Bone marrow (tissue), 2 donors: Measurements from ENCODE around the gene FGGY.

Source experiments
- DNase-seq, 2 donors: peaks; one replicate each; lab custom pipeline; 2025; lab: John Stamatoyannopoulos, UW

The FGGY gene

DNA sequence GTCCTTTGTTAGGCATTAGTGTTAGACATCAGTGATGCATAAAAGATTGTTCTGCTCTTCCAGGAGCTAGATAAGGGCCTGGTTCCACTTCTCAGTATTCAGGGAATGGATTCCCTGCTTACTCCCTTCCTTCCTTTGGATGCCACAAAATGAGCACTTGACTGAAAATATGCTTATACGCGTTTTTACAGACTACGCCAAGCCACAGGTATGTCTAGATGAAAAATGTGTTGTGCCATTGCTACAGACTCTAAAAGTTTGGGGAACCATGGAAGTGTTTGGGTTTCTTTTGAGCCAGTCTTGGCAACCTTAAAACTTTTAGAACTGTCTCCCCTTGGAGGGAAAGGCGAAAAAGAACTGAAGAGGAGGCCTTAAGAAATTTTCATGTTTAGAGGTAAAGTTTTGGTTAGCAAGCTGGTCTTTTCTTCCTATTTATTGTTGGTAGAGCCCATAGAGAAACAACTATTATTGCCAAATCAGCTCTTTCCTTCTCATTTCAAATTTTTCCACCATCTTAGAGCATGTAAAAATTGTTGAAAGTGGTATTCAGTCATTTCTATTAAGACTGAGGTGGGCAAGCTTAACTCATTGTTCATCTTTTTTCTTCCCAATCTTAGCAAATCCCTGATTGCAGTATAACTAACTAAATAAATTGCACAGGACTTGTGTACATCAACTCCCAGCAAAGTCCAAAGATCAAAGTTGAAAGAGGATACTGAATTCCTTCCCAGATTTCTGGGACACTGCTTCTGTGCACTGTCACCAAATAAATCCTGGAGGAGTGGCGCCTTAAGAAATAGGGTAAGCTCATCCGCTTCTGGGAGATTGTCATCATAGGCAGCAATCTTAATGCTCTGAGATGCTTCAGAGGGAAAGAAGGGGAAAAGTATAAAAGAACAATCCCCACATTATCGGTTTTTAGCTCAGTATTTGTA is 18.9 kb downstream of the FGGY start:
- DNase-seq = no peak

DNA sequence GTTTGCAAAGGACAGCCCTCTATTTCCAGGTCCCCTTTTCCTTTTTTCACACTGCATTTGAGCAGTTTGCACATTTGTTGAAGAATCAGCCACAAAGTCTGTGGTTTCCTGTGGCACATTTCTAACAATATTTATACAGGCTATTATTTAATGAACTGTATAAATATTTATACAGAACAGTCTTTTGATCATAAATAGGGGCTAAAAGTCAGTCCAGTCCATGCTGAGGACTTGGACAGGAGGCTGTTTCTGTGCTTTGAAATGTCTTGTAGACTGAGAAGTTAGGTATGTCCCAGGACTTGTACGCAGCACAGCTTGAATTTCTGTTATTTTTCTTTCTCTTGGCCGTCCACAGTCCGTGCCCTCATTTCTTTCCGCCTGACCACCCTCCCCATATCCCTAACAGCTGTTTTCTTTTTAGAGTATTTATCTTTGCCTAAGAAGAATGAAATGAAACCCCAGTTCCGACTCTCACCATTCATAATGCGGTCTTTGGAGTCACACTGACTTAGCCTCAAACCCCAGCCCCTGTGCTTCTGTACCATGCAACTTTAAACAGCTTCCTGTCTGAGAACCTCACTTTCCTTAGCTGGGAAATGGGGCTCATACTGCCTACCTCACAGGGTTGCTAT is 19.7 kb downstream of the FGGY start:
- no peak for DNase-seq

DNA sequence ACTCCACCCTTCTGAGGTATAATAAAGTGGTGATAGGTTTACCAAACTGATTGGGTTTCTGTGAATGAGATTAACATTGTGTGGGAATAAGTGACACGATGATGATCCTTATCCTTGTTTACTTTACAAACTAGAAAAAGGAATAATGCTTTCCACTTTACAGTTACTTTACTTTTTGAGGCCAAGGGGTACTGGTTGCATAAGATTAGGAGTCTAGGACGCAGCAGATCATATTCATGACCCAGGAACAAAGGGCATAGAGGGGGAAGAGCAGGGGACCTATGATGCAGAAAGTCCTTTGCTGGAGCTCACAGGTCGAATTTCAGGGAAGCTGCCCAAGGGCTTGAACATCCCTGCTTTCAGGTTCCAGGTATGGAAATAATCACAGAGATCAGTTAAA is 20.4 kb downstream of the FGGY start:
- DNase-seq = no peak

DNA sequence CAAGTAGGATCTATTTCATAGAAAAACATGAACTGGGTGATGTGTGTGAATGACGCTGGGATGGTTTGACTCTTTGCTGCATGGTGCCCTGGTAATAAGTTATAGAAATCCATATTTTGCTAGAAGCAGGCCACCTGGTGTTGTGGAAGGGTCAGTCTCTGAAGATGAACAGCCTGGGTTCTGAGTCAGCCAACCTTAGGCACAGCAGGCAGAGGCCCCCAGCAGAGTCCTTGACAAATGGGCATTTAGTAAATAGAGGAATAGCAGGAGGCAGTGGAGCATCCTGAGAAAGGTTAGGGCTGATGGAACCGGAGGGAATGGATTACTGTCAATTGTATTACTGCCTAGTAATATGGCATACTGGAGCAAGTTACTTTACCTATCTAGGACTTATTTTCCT is 20.9 kb downstream of the FGGY start:
- no peak for DNase-seq

DNA sequence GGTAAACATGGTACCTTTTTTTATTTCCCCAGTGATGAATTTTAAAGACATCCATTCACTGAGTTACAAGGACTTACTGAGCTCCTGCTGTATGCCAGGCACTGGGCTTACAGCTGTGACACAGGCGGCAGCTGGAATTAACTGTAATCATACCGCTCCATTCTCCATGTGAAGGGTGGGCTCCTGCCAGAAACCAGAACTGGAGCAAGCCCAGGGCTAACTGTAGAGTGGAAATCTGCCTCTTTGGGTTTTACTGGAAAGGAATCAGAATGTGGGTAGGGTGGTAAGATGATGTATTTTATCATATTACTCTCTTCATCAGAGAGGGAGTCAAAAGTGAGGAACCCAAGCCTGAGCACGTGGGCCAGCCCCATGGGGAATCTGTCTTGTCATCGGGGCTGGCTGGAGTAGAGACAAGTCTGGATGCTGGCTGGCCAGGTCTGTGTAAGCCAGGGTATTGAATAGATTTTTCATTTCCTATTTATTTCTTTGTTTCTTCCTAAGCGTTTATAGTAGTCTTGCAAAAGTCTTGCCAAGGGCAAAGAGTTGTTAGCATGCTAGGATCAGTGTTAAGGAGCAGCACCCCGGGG is 21.5 kb downstream of the FGGY start:
- no peak for DNase-seq

DNA sequence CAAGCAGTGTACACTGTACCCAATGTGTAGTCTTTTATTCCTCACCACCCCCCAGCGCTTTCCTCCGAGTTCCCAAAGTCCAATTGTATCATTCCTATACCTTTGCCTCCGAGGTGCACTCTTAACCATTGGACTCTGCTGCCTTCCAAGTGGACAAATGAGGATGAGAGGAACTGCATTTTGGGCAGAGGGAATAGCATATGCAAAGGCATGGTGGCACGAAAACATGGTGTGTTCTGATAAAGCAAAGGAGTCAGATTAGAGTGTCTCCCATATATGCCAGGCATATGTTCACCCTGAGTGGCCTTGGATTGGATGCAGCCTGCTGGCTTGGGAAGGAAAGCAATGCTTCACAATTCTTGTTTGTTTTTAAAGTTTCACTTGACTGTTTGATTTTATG is 25.5 kb downstream of the FGGY start:
- DNase-seq = no peak

DNA sequence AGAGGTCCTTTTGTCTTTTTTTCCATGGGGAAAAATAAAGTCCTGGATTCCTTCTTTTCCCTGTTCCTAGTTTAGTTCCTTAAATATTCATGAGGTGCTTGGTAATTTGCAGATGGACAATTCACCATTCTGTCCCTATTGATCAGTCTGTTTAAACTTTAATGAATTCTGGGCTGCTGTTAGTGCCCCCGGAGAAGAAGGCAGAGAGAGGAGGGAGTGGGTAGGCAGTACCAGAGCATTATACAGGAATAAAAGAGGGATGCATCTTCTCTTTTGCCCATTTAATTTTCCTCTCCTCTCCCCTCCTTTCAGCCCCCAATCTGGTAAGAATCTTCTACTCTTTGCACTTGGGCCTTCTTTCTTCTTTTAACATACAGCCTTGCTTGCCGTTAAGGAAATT is 25.9 kb downstream of the FGGY start:
- no peak for DNase-seq

DNA sequence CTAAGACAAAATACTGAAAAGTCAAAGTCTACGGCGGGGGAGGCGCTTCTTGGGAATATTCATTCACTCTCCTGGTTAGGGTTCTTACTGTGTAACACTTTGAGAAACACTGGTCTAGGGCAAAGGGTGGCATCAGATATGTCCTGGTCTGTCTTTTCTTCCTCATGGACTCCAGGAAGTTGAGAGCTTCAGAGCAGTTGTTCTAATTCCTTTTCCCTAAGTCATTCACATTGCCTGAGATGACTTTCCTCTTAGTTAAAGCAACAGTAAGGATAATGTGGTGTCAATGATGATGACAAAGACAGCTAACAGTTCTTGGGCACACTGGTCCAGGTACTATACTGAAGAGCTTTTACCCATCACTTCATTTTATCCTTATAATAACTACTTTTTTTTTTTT is 27.0 kb downstream of the FGGY start:
- no peak for DNase-seq

DNA sequence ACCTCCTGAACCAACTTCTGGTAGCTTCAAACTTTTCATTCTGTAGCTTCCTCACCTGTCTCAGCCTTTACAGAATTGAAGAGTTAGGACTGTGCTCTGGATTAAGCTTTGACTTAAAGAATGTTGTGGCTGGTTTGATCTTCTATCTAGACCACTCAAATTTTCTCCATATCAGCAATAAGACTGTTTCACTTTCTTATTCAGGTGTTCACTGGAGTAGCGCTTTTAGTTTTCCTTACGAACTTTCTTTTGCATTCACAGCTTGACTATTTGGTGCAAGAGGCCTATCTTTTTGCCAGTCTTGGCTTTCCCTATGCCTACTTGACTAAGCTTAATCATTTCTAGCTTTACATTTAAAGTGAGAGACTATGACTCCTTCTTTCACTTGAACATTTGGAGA is 31.5 kb downstream of the FGGY start:
- DNase-seq = no peak

DNA sequence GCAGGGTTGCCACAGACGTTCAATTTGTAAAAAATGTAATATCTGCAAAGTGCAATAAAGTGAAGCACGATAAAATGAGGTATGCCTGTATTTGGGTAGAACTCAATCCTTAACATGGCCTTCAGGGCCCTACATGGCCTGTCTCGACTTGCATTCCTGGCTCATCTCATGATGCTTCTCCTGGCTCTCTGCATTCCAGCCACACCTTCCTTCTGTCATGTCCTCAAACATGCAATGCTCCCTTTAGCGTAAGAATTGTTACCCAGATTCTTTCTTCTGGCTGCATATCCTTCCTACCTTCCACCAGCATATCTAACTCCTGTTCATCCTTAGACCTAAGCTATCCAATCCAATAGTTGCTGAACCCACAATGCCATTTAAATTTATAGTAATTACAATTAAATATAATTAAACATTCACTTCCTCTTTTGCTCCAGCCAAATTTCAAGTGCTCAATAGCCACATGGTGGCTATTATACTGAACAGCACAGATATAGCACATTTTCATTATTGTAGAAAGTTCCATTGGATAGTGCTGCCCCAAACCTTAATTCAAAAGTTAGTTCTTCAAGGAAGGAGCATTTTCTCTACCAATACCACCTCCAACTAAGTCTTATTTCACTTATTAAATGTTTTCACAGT is 32.6 kb downstream of the FGGY start:
- DNase-seq = no peak

DNA sequence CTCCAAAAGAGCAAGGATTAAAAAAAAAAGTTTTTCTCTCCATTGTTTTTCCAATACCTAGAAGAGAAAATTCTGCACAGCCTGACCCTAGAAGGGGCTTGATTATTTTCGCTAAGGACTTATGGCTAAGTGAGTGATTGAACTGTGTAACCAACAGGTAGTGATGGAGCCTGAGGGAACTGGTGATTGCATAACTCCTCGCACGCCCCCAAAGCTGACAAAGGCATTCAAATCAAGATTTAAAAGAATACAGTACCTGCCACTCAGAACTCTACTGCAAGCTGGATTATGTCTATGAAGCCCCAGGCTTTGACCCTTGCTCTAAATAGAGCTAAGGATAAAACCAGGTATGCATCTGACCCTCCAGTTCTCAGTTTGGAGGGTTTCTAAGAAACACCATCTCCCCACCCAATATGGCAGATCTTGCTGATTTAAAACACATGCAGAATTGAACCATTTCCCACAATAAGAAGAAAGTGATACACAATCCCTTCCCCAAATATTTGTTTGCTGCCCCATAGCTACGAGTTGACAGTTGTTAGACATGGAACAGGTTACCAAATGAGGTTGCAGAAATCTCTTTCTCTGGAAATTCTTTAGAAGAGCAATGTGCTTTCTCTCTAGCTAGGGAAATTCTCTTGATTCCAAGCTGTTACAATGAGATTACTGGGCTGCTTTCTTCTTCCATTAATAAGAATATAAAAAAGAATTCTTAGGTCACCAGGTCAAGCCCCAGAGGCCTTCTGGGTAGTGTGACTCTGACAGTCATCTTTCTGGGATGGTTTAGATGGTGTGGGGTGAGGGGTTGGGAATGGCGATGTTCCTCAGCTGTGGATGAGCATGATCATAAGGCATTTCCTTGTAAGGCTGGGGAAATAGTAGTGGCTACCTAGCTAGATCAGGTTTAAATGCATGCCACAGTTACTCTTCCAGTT is 35.1 kb downstream of the FGGY start:
- DNase-seq = no peak

DNA sequence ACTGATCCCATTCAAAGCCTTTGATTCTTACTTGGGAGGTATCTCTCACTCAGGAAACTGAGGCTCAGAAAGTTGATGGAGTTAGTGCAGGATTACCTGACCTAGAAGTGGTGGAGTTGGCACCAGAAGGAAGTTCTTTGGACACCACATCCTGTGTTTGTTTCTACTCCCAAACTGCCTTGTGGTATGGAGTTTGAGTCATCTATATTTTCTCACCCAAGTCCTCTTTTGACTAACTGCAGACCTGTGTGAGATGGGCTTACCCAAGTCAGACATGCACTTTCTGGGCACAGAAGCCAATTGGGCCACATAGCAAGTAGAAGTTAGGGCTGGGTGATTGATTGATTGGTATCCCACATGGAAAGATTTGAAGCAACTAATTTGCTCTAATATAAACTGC is 36.1 kb downstream of the FGGY start:
- DNase-seq = no peak

DNA sequence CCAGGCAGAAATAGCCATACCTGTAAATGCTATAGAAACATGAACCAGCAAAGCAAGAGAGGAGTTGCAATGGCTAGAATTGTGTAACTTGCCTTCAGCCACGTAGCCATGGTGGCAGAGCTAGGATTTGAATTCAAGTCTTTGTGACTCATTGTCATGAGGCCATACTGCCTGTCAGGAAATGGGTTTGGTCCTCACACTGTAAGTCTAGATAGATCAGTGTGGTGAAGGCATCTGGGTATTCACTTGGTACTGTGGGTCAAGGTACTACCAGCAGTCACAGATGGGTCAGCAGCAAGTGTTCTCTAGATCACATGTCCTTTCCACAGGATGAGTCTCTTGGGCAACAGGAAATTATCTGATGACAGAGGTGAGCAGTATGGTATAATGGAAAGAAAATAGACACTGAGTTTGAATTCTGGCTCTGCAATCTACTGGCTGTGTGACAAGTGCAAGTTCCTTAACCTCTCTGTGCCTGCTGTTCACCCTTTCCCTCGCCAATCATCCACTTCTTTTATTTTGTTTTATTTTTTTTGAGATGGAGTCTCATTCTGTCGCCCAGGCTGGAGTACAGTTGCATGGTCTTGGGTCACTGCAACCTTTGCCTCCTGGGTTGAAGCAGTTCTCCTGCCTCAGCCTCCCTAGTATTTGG is 36.9 kb downstream of the FGGY start:
- DNase-seq = no peak

DNA sequence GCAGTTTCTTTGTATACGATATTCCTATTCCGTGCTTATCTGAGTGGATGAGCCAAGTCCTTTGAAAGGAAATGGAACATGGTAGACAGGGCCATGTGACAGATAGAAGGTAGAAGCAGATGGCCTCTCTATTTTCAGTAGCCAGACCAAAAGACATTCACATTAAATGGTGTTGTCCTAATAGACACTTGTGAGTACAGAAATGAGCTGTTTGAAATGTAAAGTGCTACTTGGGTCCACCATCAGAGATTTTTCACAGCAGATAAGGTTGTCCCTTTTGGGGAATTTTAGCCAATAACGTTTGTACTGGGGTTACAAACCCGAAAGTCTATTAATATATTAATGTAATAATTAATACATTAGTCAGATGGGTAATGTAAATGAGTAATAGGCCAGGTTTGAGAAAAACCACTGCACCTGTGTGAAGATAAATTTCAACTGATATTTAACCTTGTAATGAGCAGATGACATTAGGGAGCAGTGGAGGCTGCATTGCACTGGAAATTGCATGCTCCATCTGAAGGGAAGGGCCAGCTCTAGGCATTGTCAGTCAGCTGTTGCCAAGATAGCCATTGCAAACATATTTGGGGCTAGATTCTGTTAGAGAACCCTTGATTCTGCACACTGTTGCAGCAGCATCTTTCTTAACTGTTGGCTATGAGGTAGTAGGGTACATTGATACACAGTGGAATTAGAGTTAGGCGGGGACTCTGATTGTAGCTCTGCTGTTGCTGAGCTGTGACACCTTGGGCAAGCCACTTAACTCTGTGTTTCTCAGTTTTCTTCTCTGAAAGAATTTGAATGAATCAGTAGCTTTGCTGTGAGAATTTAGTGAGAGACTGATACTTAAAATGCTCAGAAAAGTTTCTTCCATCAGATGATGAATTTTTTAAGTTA is 43.8 kb downstream of the FGGY start:
- DNase-seq = no peak

DNA sequence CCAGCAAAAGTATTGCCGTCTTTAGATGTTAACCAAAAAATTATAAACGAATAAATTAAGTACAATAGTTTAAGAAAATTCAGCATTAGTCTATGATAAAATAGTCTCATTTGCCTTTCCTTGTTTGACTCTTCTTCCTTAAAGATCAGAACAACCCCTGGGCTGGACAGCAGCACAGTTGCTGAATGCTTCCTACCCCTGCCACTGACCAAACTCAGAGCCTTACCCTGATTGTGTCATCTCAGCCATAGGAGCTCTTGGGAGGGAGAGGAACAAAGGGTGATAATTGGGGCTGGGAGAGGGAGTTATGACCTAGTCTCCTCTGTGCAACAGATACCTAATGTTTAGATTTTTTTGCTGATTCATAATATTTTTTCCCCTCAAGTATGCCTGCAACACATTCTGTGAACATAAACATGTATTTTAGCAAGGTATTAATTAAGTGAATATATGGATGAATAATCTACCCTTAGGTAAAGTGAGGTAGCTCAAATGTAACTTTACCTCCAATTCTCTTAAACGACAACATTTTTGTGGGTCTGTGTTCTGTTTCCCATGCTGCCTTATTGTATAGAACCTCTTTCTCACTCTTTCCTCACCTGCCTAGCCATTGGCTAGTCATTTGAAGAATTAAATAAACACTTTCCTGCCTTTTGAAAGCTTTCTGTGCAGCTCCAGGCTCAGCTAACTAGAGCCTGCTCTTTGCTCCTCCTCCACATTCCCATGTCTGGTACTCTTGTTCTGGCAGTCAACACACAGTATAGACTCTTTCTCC is 46.1 kb downstream of the FGGY start:
- DNase-seq = no peak

DNA sequence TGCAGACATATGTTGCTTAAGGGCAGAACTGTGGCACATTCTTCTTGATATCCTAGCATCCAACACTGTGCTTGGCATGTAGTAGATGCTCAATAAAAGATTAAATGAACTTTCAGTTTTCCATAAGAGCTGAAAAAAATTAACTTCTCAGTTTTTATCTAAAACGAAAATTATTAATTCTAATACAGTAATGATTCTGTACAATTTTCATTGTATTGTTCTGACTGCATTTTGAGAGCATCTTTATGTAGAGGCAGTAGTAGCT is 46.6 kb downstream of the FGGY start:
- no peak for DNase-seq

DNA sequence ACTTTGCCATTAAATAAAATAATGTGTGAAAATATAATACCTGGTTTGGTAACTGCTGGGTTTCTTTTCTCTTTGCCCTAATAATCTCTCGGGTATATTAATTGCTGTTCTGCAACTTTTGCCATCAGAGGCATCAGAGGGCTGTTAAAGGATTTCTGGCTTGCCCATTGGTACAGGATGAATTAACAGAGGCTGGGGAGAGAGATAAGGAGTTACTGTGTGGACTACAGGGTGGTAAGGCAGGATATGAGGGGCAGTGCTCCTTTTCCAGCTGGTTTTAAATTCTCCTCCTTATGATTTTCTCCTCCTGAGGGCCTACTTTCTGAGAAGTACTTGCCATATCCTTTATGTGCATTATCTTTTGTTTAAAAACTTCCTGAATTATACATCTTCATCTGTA is 48.3 kb downstream of the FGGY start:
- DNase-seq = no peak

DNA sequence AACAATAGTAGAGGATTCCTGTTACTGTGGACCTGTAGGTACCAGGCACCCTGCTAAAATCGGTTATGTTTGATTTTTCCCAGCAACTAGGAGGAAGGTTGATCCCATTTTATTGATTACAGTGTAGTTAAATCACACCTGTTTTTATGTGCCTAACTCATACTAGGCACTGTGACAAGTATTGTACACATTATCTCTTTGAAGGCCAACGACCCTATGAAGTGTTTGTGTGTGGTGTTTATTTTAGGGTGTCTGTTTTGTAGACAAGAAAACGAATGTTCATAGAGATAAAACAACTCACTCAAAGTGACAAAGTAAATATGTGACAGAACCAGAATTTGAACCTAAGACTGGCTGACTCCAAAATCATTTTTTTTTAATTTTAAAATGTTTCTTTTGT is 49.5 kb downstream of the FGGY start:
- no peak for DNase-seq

DNA sequence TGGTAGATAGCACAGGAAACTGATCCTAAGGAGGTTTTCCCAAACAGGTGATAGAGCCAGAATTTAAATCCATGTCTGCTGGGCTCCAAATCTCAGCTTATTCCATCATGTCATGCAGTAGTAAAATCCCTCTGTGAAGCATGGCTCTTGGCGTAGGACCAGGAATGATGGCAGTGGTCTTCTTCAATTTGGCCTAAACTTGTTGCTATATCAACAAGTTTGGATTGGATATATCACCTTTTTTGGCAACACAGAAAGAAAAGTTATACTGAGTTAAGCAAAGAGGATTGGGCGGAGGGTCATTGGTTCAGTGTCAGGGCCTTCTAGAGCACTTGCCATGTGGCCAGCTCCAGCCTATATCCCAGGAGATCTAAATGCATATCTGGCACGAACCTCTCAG is 52.2 kb downstream of the FGGY start:
- no peak for DNase-seq

DNA sequence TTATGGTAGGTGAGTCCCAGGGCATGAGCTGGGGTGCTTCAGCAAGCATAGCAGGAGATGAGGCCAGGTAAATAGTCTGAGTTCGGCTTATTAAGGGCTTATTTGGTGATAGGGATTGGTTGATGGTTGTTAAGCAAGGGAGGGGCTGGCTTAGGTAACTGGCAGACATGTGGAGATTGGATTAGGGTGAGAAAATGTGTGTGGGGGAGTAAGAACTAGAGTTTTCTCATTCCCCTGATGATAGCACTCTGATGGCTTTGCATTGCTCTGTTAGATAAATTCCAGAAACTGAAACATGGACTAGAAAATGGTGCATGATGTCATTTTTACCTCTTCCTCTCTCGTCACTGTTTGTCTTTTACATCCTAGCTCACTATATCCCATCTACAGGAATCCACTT is 53.6 kb downstream of the FGGY start:
- no peak for DNase-seq
